Hepatic stellate cell (primary cell): ENCODE measurements around the gene MGAT4C.
"Not testable (repeated sequence)": the region's sequence is repeated elsewhere in the genome, so short reads cannot be mapped to it uniquely, and the experiment has no call there.

Source experiments
- DNase-seq: peaks from one replicate; pipeline ENCODE4 v3.0.0; 2011; ENCODE audit warnings: low spot score

Gene MGAT4C

DNA sequence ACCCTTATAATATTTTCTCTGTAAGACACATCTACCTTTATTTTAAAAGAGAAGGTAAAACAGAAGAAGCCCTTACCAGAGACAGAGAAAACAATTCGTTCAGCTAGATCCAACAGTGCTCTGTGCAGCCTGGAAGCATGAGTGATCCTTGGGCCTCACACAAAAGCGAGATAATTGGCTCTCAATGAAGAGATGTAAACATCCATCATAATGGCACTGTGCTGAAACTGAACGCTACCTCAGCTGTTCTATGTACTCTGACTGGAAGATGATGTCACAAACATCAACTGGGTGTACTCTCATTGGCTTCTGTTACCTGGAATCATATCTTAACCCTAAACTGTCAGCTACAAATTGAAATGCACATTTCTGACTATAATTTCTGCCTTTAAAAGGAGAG lies at the start of gene MGAT4C:
TSS of gene MGAT4C (minus strand) at position 229 of the 400 bp plus-strand sequence.
- no peak for DNase-seq

DNA sequence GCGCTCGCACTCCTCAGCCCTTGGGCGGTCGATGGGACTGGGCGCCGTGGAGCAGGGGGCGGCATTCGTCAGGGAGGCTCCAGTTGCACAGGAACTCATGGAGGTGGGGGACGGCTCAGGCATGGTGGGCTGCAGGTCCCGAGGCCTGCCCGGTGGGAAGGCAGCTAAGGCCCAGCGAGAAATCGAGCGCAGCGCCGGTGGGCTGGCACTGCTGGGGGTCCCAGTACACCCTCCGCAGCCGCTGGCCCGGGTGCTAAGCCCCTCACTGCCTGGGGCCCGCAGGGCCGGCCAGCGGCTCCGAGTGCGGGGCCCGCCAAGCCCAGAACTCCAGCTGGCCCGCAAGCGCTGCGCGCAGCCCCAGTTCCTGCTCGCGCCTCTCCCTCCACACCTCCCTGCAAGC lies 40.2 kb upstream of the MGAT4C start:
- not testable (repeated sequence) for DNase-seq

DNA sequence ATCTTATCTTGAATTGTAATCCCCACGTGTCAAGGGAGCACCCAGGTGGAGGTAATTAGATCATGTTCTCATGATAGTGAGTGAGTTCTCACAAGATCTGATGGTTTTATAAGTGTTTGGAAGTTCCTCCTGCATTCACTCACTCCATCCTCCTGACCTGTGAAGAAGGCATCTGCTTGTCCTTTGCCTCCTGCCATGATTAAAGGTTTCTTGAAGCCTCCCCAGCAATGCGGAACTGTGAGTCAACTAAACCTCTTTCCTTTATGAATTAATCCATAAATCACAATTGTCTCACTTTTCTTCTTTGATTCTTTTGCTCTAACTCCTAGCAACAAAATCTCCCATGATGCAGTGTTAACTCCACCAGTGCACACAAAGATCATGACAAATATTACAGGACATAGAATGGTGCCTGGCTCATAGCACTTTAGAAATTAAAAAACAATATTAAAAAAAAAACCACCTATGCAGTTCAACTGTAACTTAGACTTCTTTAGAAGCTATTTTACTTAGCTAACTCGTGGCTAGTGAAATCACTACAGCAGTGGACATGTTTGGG lies 37.6 kb upstream of the MGAT4C start:
- no peak for DNase-seq

DNA sequence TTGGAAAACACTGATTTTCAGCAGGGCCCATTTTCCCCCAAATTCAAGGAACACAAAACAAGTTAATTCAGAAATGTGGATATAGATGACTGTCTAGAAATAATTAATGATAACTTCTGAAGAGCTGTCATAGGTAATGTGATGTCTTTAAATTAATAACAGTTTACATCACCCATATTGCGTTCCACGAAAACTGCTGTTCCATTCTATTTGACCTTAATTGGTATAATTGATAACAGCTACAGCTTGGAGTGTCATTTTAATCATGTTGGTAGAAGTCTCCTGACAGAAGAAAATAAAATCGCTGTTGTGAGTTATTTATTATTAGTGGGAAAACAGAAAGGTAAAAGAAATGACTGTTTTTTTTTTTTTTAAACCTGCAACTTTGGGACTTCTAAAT lies 36.3 kb upstream of the MGAT4C start:
- no peak for DNase-seq

DNA sequence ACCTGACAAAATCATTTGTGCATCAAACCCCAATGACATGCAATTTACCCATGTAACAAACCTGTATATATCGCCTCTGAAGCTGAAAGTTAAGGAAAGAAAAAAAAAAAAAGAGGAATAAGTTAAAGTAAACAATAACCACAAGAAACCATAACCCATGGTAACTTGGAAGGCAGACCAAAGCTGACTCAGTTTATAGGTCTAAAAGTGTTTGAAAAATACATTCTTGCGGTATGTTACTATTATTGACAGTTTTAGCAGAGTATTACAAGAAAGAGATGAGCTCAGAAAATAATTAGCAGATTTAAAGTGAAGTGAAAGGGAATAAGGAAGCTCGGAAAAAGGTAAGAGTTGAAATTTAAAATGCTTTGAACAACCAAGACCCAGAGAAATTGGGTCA lies 34.4 kb upstream of the MGAT4C start:
- no peak for DNase-seq

DNA sequence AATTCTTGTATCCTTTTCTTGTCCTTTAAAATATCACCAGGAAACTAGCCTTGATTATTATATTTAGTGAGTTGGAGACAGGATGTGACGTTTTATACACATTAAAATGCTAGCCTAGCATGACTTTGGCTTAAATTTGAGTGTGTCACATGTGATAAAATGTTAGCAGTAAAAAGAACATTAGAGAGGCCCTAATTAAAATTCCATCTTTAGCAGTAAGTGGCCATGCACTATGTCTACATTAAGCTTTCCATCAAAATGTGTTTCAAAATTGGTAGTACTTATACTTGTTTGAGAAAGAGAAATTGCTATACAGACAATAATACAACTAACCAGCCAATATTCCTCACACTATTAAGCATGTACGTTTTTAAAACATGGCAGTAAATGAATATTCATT lies 29.9 kb upstream of the MGAT4C start:
- DNase-seq: no peak

DNA sequence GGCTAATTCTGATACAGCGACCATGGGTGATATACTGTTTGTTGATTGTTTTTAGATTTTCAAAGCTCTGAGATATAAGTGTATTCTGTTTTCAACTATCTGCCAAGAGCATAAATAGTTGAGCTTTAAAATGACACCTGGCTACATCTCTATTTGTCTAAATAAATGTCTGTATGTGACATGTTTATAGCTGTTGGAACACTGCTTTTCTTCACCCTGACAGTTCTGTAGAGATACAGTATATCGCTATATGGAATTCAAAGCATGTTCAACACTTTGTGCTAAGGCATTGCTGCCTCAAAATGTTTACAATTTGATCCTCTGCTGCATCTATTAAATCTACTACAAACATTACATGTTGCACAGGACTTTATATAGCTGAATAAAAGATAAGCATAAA lies 27.4 kb upstream of the MGAT4C start:
- no peak for DNase-seq

DNA sequence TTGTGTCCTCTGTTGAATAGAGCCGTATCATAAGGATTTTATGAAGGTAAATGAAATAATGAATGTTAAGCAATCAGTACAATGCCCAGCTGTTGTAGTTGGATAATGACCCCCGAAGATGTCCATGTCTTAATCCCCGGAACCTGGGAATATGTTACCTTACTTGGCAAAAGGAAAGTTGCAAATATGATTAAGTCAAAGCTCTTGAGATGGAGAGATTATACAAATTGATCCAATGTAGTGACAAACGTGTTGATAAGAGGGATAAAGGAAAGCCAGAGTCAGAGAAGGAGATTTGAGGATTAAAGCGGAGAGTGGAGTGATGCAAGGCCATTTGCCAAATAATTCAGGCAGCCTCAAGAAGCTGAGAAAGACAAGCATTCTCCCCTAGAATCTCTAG lies 19.2 kb upstream of the MGAT4C start:
- DNase-seq: no peak

DNA sequence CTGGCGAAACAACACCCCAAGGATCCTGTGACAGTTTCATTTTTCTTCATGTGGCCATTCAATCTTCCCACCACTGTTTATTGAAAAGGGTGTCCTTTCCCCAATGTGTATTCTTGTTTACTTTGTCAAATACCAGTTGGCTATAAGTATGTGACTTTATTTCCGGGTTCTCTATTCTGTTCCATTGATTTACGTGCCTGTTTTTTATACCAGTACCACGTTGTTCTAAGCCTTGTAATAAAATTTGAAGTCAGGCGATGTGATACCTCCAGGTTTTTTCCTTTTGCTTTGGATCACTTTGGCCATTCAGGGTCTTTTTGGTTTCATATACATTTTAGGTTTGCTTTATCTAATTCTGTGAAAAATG lies 9.1 kb upstream of the MGAT4C start:
- DNase-seq: no peak

DNA sequence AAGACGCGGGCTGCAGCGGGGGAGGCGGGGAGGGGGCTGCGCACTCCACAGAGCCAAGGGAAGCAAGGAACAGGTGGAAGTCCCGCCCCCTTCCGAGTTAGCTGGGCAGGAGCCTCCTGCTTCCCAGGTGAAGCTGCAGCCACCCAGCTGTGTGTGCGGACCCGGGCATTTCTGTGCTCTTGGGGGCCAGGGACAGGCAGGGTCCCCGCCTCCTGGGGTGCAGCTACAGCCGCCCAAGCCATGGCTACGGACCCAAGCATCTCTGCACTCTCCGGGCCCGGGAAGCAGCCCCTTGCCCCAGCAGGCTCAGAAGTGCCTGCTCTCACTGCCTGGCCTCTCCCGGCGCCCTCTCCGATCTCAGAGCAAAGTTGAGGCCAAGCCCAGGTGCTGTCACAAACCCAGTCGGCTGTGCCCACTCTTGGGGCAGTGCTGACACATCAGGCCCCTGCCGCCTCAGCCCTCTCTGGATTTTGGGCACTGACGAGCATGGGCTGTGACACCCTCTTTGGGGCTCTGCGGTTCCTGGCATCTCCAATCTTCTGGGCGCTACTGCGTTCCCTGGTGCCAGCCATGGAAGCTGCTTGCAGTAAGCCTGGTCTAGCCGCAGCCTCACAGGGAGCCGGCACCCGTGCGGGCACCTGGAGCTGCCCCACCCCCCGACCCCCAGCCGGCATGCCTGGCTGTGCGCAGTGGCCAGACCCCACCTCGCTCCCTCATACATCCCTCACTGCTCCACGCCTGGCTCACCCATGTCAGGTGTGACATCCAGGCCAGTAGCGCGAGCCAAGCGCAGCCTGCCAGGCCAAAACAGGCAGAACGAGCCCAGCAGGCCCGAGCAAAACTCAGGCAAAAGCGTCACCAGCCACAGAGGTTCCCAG lies 8.5 kb upstream of the MGAT4C start:
- DNase-seq: no peak

DNA sequence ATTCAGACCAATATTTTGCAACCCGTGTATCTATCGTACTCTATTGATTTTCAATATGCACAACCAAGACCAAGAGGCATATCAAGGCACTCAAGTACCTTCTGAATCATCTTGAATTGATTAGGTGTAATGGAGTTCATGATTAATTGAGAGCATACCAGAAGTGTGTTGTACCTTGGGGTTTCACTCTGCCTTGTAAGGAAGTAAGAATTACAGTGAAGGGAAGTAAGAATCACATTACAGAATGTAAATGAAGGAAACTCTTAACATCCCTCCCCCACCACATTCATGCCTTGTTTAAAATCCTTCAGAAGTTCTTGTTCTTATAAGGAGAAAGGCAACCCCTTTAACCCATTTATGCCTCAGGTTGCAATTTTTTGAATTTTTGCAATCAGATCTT lies 5.4 kb upstream of the MGAT4C start:
- DNase-seq: no peak

DNA sequence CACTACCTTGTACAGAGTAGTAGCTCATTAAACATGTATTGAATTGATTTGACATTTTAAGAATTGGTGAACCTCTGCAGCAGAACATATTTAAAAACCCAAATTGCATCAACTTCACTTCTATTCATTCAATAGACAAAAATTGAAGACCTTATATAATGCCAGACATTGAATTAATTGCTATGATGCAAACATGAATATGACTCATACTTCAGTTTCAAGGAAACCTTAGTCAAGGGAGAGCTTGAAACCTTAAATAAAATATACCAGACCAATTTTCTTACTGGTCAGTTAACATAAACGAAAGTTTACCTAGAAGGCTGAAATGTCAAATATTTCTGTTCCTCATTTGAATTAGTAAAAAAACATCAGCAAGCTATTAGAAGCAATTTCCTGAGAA lies 5.0 kb upstream of the MGAT4C start:
- no peak for DNase-seq

DNA sequence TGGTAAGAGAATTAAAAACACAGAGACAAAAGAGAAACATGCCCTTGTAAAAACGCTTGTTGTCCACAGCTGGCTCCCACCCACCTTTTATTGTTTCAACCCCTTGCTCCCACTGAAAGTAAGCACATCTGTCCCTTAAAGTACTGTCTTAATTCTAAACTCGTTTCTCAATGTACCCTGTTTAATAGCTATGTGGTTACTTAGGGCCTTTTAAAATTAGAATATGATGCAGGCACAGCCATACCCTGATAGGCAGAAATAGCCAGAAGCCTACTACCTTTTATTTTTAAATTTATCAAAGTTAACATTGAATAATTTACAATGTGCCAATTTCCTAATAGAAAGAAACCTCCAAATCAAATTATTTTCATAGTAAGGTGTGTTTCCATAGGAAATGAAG lies 4.0 kb upstream of the MGAT4C start:
- no peak for DNase-seq

DNA sequence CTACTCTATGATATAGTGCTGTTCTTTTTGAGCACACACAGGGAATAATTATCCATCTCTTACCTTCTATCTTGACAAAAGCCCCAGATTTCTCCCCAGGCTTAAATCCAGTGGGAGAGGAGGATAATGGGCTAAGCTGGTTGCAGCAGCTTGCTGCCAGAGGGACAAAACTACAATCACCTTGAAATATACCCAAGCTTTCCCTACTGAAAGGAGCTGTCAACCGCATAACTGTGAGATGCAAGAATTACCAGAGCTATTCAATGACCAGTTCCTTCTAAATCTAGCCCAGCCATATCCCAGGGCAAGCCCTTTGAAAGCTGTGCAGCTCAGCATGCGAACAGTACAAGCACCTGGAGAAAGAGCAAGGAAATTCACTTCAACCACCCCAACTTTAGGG lies 943 bp upstream of the MGAT4C start:
- no peak for DNase-seq

DNA sequence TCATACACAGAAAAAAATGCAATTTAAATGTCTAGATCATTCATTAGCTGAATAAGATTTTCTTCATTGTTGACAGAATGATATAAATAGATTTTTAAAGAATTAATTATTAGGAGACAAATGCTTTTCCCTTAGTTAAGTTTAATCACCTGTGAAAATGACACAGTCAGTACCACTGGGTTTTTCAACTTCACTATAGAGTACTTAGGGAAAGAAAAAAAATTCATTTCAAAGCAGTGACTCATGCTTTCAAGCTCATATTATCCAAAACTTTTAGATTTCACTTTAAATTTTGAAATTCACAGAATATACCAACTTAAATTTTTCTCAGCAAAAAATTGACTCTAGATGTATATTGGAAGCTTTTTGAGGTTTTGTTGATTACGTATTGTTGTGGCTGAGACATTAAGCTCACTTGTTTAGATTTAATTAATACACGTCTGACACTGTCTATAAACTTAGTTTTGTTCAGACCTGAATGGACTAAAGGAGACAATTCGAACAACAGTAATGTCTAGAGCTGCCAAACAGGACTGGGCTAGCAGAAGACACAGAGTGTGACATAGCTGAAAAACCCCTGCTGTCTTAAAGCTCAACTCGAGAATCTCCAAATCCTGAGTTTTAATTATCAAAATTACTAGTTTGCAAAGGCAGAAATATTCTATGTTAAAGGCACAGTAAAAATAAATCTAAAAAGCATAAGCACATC lies 1.6 kb downstream of the MGAT4C start:
- no peak for DNase-seq

DNA sequence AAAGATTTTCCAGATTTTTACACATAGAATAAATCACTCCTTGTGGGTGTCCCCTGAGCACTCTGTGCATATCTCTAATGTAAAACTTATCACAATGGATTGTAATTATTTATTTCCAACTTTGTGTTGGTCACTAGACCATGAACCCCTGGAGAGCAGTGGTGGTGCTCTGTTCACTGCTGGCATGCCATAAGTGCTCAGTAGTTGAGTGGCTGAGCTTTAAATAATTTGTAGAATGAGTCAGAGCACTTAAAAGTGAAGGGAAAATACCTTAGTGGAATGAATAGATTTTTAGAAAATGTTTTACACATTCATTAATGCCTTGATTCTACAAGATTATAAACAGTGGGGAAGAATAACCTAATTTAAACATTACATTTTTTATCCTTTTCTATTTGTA lies 6.3 kb downstream of the MGAT4C start:
- DNase-seq: no peak

DNA sequence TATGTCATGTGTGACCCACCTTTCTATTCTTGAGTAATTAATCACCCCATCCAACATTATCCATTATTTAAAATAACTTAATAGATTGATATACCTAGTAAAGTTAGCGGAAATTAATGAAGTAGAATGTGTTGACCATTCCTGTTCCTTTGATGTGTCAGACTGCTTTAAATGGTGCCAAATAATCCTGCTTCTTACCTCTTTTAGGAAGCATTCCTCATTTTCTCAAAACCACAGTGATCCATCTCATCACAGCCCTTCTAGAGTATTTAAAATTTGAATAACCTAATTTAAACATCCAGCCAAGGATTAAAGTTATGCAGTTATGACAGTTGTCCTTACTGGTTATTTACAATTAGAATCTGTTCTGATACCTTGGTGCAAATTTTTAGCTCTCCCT lies 6.9 kb downstream of the MGAT4C start:
- no peak for DNase-seq

DNA sequence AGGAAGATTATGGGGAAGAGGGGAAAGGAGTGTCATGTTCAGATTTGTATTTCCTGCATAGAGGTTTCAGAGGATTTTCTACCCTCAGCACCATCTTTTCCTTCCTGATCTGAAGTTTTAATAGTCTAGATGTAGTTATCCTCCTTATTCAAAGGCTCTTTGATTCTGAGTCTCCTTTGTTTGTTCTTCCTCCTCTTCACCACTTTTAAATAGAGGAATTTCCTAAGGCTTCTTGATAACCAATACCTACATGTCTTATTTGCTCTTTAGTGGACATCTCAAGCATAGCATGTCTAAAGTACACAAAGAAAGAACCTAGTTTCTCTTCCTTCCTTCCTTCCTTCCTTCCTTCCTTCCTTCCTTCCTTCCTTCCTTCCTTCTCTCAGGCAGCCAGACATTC lies 8.3 kb downstream of the MGAT4C start:
- no peak for DNase-seq

DNA sequence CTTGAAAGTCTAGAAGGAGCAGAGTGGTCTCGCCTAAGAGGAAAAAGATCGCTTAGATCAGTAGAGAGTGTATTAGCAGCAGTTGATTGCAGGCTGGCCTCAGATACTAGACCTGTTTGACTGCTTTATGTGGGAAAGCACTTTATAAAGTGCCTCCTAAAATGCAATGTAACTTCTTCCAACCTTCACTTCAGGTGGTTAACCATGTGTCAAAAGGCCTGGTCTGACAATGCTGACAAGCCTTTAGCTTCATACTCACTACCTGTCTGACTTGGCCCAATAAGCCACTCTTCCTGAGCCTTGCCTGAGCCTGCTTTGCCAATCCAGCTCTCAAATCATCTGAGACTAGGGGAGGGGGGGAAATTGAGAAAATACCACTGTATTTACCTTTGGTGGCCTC lies 14.6 kb downstream of the MGAT4C start:
- DNase-seq: no peak

DNA sequence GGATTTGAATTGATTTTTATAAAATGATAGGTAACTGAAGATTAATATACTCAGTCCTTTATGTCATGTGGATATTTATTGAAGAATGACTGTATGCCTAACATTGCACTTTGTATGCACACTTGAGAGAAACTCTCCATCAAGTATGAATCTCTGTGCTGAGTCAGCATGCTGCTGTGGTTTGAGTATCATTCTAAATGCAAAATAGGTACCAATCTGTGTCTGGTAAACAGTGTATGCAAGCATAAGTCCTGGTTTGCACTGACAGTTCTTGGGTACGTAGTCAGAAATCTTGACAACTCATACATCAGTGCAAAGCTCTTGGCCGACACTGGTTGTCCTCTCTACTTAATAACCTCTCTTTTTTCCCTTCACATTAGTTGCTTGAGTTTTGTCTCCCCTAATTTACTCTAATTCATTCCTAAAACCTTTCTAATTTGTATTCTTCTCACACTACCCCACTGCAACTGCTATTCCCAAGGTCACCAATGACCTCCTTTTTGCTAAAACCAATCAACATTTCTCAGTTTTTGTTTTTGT lies 21.8 kb downstream of the MGAT4C start:
- DNase-seq: no peak

DNA sequence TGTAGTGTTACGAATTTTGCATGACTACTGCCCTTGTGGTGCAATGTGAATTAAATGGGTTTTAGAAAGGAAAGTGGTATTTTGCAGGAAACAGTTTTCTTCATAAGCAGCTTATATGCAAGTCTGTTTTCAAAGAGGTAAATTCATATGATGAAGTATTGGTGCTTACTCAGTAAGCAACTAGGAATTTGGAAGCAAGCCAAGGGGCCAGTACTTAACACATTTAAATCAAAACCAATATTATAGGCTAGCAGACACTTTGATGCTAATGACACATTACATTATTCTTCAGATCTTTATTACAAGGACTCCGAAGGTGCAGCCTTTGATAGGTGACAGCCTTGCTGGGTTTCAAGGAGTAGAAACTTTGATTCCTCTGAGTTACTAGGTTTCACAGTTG lies 23.1 kb downstream of the MGAT4C start:
- DNase-seq: no peak

DNA sequence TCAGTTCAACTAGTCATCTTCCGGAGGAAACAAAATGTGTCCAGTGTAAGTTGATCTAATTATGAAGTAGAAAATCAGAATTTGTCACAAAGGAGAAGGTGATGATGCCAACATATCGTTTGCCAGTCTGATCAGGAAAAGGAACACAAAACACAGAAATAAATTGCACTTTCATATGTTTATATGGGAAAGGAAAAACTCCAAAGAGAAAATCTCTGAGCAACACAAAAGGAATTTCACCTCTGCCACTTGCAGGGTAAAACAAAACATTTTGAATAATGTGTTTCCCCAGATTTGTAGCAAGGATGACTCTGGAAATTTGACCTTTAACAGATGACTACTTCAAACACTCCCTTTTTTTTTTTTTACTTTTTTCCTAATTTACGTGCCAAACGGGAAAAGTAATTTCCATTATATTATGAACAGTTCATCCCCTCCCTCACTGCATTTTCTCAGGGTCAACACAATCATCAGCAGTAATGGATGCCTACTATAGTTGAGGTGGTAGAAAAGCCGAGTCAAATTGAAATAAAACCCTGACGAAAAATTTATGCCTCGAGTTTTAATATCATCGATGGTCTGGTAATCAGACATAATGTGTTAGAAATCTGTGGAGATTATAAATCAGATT lies 25.6 kb downstream of the MGAT4C start:
- no peak for DNase-seq

DNA sequence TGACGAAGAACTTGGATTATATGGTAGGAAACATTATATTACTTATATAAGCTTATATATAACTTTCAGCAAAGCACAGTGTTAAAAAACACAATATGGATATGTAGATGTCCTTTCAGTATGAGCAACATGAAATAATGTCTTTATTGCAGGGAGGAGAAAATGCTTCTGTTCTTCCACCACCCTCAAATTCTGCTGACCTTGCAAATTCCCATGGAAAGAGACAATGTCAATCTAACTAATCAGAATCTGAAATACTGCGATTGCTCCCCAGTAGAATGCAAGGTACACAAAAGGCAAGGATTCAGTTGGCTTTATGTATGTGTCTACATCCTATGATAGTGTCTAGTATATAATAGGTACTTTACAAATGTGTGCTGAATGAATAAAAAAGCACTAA lies 26.4 kb downstream of the MGAT4C start:
- DNase-seq: no peak
